ENCODE measurements around the gene NRIP2. TPM values are rescaled to one million over a fixed set of nuclear protein-coding genes. Genes with fewer than 3 reads are reported as not detected.

NRIP2 gene
- total RNA-seq, 4 donors from 2014 or later, result 2.4 to 10.5 (median 7.0) TPM

GRCh38 chr12:2795291-2796186 lies 39.3 kb downstream of the NRIP2 start:
- Histone ChIP-seq H3K4me1 (peaks cover 0 to 5% of the 10 kb centered on the region in 2 donors), H3K27me3 (no peaks in the 10 kb centered on the region), H3K9me3 (no peaks in the 10 kb centered on the region), H3K27ac (peak overlapping the region; percentile 86 to 94), H3K4me3 (peak overlapping the region; percentile 58 to 87), H3K36me3 (no peaks in the 10 kb centered on the region)
- TF ChIP-seq POLR2A (IDR thresholded peaks at IDR 0.05) (peak in 1 of 2 donors; percentile 61), CTCF (IDR thresholded peaks at IDR 0.05) (peak in 2 of 4 experiments; percentile 5 to 7)
- intact Hi-C loops (cut with DNase I; ENCODE audit: low total_unique reads), result no loop called here
- DNase-seq, result peak; percentile 76 to 77

GRCh38 chr12:2794736-2795289 lies 40.0 kb downstream of the NRIP2 start, which contains the start of gene FKBP4:
TSS of gene FKBP4 (plus strand) at chr12:2794970. CDS start at chr12:2795140, 170 bp downstream.
- Histone ChIP-seq H3K27me3 (no peaks in the 10 kb centered on the region), H3K9me3 (no peaks in the 10 kb centered on the region), H3K27ac (peak within 1 kb of the TSS; percentile 86 to 94), H3K4me3 (peak within 1 kb of the TSS; percentile 58 to 87), H3K36me3 (no peaks in the 10 kb centered on the region), H3K4me1 (peaks cover 0 to 5% of the 10 kb centered on the region in 2 donors)
- intact Hi-C loops (cut with DNase I; ENCODE audit: low total_unique reads), result no loop called here
- peak; percentile 89 to 94 for TF ChIP-seq POLR2A (IDR thresholded peaks at IDR 0.05)
- no peak for TF ChIP-seq CTCF (IDR thresholded peaks at IDR 0.05)
- peak; percentile 91 to 92 for DNase-seq

- no peak for TF ChIP-seq POLR2A (IDR thresholded peaks at IDR 0.05)
- peak in 1 of 4 experiments; percentile 10 for TF ChIP-seq CTCF (IDR thresholded peaks at IDR 0.05)
- Histone ChIP-seq H3K4me3 (peak overlapping the region; percentile 58 to 87), H3K4me1 (peaks cover 0 to 5% of the 10 kb centered on the region in 2 donors), H3K36me3 (no peaks in the 10 kb centered on the region), H3K27me3 (no peaks in the 10 kb centered on the region), H3K27ac (peak overlapping the region; percentile 86 to 94), H3K9me3 (no peaks in the 10 kb centered on the region)
- DNase-seq, result no peak
- intact Hi-C loops (cut with DNase I; ENCODE audit: low total_unique reads), result no loop called here
Observed at GRCh38 chr12:2794191-2794735, 40.6 kb downstream of the NRIP2 start.

GRCh38 chr12:2793561-2793960 lies 41.3 kb downstream of the NRIP2 start:
- intact Hi-C loops (cut with DNase I; ENCODE audit: low total_unique reads), result no loop called here
- H3K4me3 ChIP-seq, result no peak overlapping the region
- no peaks in the 10 kb centered on the region for H3K36me3 ChIP-seq
- H3K27ac ChIP-seq, result peak overlapping the region in 1 of 2 donors; percentile 94
- no peaks in the 10 kb centered on the region for H3K9me3 ChIP-seq
- TF ChIP-seq CTCF (IDR thresholded peaks at IDR 0.05) (no peak), POLR2A (IDR thresholded peaks at IDR 0.05) (no peak)
- no peak for DNase-seq
- H3K27me3 ChIP-seq, result no peaks in the 10 kb centered on the region
- peaks cover 0 to 5% of the 10 kb centered on the region in 2 donors for H3K4me1 ChIP-seq
